ENCODE results near the gene KRT75. TPM values are rescaled to one million over a fixed set of nuclear protein-coding genes. Genes with fewer than 3 reads are reported as not detected.

KRT75 gene
- total RNA-seq, 1 experiment from 2014 or later = not detected

GRCh38 chr12:52398176-52398575 is 36.0 kb downstream of the KRT75 start:
- Mint-ChIP-seq H3K27me3 (ENCODE audit: low read depth) (peaks cover 8% of the 10 kb centered on the region), H3K4me1 (peaks cover 7 to 9% of the 10 kb centered on the region in 2 experiments), H3K27ac (no peak overlapping the region), H3K9me3 (no peaks in the 10 kb centered on the region; a peak in 1 of 5 replicates), H3K4me3 (no peak overlapping the region), H3K36me3 (ENCODE audit: insufficient read depth in 1 of 3, low read depth in 3 of 3) (no peaks in the 10 kb centered on the region; a peak in 1 of 7 replicates)
- Histone ChIP-seq H2AFZ (ENCODE audit: low read length) (no peak overlapping the region), H3K9me3 (ENCODE audit: control insufficient read depth, low read depth, low read length) (no peaks in the 10 kb centered on the region), H4K8ac (replicated peaks; ENCODE audit: insufficient read length, low read depth, low read length) (no peak overlapping the region), H3K27ac (ENCODE audit: insufficient read length, low read depth, low read length) (no peak overlapping the region), H3T11ph (ENCODE audit: low read length) (no peak overlapping the region), H3K4me2 (ENCODE audit: insufficient read depth, insufficient read length, low read length) (no peak overlapping the region), H3K56ac (ENCODE audit: insufficient read length, low read depth, low read length) (no peak overlapping the region), H3K27me3 (ENCODE audit: insufficient read depth, low read length) (no peaks in the 10 kb centered on the region; the same call in 1 of the 2 replicates), H3K4ac (ENCODE audit: low read depth, low read length) (no peak overlapping the region), H3K79me2 (ENCODE audit: insufficient read depth, low read length) (no peaks in the 10 kb centered on the region), H2BK20ac (ENCODE audit: low read depth, low read length, poor library complexity, severe bottlenecking) (no peak overlapping the region), H3K23me2 (ENCODE audit: insufficient read length, low read depth, low read length, poor library complexity, severe bottlenecking) (no peaks in the 10 kb centered on the region), H3K4me1 (ENCODE audit: insufficient read depth, low read length) (peaks cover under 1% of the 10 kb centered on the region; the same call in 1 of the 2 replicates), H2BK15ac (ENCODE audit: low read depth, low read length) (no peak overlapping the region), H3K14ac (ENCODE audit: insufficient read depth, low read length) (no peak overlapping the region), H2BK12ac (ENCODE audit: insufficient read length, low read depth, low read length) (no peak overlapping the region), H2BK120ac (ENCODE audit: low read depth, low read length, poor library complexity, severe bottlenecking) (no peak overlapping the region), H3K79me1 (ENCODE audit: insufficient read depth, low read depth, low read length, poor library complexity, severe bottlenecking) (no peaks in the 10 kb centered on the region), H2BK5ac (ENCODE audit: insufficient read length, low read length) (no peak overlapping the region), H4K20me1 (ENCODE audit: control insufficient read depth, insufficient read depth, insufficient read length) (no peaks in the 10 kb centered on the region), H4K91ac (ENCODE audit: insufficient read length, low read depth, low read length) (no peak overlapping the region), H3K9ac (ENCODE audit: extremely low read depth, insufficient read length, low read length) (no peak overlapping the region), H4K5ac (ENCODE audit: insufficient read length, low read depth, low read length) (no peak overlapping the region), H3K23ac (ENCODE audit: insufficient read length, low read depth, low read length) (no peak overlapping the region), H3K18ac (ENCODE audit: insufficient read length, low read depth, low read length) (no peak overlapping the region), H2AK5ac (ENCODE audit: insufficient read length, low read length) (no peak overlapping the region)
- WGBS (ENCODE audit: extremely low coverage, insufficient read length, low lambda C conversion rate) = no CpG with 5 or more reads among the region's 1 CpG
- no peak for TF ChIP-seq CTCF (conservative IDR thresholded peaks at IDR 0.05)
- DNase-seq = no peak
